Medulla oblongata (tissue), 1 donor: ENCODE measurements around the gene OR13J1.
"Not testable (repeated sequence)": the region's sequence is repeated elsewhere in the genome, so short reads cannot be mapped to it uniquely, and the experiment has no call there.

Experiments
- DNase-seq: peaks from one replicate; pipeline ENCODE4 v3.0.0-alpha.2; 2015; ENCODE audit errors: extremely low spot score

Gene OR13J1

DNA sequence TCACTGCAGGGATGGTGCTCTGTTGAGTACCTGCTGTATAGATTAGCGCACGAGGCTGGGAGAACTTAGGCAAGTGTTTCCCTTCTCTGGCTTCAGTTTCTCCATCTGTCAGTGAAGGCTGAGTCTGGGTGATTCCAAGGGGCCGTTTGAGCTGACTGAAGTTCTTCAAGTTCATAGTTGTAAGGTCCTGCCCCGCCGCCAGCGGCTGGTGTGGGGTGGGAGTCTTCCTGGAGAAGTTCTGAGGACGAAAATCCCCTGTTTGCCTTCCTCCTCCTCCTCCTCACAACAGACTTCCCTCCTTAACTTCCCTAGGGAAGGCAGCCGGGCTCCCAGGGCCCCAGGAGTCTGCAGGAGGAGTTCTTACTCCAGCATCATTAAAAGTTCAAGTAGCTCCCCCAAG, 34.1 kb upstream of the OR13J1 start:
- DNase-seq = no peak

- peak; percentile 71 for DNase-seq
Observed at GRCh38 chr9:35903049-35903448, 32.8 kb upstream of the OR13J1 start.

DNA sequence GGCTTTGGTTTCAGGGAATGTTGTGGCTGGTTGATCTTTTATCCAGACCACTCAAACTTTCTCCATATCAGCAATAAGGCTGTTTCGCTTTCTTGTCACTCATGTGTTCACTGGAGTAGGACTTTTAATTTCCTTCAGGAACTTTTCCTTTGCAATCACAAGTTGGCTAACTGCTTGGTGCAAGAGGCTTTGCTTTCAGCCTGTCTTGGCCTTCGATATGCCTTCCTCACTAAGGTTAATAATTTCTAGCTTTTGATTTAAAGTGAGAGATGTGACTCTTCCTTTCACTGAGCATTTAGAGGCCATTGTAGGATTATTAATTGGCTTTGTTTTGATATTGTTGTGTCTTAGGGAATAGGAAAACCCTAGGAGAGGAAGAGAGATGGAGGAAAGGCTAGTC, 28.8 kb upstream of the OR13J1 start:
- no peak for DNase-seq

DNA sequence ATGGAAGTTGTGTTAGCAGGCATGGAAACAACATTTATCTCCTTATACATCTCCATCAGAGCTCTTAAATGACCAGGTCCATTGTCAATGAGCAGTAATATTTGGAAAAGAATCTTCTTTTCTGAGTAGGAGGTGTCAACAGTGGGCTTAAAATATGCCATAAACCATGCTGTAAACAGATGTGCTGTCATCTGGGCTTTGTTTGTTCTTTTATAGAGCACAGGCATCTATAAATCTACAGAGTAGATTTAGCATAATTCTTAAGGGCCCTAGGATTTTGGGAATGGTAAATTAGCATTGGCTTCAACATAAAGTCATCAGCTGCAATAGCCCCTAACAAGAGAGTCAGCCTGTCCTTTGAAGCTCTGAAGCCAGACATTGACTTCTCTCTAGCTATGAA, 28.1 kb upstream of the OR13J1 start:
- DNase-seq = no peak

DNA sequence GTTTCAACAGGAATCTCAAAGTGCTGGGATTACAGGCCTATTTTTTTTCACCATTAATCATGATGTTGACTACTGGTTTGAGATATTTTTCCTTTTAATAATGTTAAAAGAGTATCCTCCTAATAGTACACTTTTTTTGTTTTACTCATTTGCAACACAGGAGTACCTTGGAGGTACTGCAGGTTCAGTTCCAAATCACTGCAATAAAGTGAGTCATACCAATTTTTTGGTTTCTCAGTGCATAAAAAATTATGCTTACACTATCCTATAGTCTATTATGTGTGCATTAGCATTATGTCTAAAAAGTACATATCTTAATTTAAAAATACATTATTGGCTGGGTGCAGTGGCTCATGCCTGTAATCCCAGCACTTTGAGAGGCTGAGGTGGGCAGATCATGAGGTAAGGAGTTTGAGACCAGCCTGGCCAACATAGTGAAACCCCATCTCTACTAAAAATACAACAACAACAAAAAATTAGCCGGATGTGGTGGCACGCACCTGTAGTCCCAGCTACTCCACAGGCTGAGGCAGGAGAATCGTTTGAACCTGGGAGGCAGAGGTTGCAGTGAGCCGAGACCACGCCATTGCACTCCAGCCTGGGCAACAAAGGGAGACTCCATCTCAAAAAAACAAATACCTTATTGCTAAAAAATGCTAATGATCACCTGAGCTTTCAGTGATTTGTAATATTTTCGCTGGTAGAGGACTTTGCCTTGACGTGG, 27.3 kb upstream of the OR13J1 start:
- not testable (repeated sequence) for DNase-seq

DNA sequence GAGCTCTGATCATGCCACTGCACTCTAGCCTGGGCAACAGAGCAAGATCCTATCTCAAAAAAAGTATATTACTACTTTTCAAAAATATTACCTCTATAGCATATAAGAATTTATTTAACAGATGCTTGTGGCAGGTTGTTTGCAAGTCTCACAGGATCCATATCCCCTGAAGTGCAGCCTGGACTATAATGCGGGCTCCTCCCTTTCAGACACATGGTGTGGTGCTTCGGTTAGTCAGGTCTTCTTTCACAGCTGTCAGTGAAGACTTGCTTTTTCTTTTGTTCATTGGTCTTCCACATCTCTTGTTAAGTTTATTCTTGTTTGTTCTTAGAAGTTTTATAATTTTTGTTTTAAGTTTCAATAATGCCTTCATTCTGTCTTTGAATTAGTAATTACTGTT, 26.4 kb upstream of the OR13J1 start:
- DNase-seq = no peak

DNA sequence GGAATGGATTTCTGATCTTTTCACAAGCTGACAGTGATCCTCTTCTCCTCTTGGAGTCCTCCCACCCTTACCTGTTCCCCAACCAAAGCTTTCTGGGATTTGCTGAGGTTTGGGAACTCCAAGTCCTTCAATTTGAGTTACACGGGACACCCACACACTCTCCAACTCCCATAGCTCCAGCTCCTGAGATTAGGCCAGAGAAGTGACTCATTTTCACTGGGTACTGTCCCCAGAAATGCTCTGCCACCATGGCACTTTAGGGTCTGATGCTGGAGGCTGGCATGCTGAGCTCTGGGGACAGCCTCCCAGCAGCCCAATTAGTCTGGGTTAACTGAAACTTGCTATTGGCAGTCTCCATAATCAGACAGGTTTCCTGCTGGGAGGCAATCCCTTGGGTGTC, 21.9 kb upstream of the OR13J1 start:
- DNase-seq = no peak

- DNase-seq = no peak
Observed at GRCh38 chr9:35891646-35892045, 21.4 kb upstream of the OR13J1 start.

- not testable (repeated sequence) for DNase-seq
Observed at GRCh38 chr9:35884908-35885307, 14.7 kb upstream of the OR13J1 start.

DNA sequence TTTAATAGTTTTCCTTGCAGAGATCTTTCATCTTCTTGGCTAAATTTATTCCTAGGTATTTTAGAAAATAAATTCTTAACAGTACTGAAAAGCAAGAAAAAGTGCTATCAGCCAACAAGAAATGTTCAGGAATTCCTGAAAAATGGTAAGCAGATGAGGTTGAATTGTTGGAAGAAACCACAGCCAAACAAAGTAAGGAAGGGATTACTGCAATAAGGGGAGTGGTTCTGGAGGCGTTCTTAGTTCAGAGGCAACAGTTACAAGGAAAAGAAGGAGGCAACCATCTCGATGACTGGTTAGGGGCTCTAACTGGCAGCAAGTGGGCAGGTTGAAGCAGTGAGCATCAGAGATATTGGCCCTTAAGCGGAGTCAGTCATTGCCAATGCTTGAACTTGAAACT, 12.8 kb upstream of the OR13J1 start:
- no peak for DNase-seq

DNA sequence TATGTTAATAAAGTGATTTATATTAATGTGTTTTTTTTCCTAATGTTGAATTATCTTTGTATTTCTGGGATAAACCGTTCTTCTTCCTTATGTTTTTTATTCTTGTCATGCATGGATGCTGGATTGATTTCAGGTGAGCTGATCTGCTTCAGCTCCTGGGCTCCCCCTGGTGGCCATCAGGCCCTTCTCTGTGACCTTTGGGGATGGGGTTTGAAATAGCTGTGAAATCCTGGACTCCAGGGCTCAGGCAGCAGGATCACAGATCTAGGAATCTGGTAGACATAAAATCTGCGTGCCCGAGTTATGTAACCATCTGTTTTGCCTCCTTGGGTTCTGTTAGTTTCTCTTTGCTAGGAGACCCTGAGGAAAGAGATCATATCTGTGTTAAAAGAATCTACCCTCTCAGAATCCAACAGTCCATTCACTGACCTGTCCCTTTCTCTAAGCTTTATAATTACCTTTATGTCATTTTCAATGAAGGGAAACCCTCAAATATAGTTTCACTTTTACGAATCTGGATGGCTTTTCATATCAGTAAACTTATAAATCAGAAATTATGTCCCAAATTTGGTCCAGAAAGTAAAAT, 12.2 kb upstream of the OR13J1 start:
- peak; percentile 91 for DNase-seq

GRCh38 chr9:35872505-35872904, 2.3 kb upstream of the OR13J1 start:
- no peak for DNase-seq

DNA sequence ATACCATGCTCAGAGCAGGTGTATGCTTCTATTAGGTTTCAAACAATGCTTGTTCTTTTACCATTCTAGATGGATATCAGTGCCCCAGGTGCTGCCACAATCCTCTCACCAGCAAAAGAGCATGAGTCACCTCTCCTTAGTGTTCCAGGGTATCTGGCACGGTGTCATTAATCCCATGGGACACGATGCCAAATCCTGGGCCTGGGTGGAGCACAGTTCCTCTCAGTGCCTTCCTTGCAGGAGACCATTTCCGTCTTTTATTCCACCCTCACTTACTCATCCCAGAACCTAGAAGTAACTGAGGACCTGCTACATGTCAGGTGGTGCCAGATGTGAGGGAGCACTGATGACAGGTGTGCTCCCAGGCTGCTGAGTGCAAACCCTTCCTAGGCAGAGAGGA, 1.3 kb upstream of the OR13J1 start:
- no peak for DNase-seq

- no peak for DNase-seq
Observed at GRCh38 chr9:35869621-35870216, 482 bp downstream of the OR13J1 start.

DNA sequence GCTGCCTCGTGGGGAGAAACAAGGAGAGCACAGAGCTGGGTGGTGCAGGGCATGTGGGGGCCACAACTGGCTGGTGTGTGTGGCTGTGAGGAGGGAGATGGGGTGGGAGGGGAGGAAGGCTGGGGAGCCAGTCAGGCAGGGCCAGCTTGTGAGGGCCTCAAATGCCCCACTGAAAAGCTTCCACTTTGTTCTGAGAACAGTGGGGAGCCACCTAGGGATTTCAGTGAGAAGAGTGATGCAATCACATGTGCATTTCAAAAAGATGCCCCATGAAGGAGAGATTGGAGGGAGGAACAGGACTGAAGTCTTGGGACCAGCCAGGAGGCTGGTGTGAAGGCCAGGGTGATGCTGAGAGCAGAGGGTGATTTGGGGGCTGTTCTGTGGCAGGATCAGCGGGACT, 1.3 kb downstream of the OR13J1 start:
- DNase-seq = no peak

DNA sequence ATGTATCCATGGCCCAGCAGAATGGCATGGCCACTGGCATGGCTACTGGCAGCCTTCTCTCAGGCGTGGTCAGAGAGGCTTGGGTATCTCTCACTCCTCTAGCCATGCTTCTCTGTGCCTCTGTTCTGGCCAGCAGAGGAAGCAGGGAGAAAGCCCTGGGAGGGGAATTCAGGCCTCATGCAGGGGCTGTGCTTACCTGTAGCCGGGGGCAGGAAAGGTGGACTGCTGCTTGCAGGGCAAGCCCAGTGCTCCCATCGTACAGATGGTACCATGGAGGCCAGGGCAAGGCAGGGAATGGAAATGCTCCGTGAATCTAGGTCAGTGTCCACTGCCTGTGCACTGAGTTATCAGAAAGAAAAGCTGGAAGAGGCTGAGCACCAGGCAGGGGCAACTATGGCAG, 2.7 kb downstream of the OR13J1 start:
- no peak for DNase-seq

DNA sequence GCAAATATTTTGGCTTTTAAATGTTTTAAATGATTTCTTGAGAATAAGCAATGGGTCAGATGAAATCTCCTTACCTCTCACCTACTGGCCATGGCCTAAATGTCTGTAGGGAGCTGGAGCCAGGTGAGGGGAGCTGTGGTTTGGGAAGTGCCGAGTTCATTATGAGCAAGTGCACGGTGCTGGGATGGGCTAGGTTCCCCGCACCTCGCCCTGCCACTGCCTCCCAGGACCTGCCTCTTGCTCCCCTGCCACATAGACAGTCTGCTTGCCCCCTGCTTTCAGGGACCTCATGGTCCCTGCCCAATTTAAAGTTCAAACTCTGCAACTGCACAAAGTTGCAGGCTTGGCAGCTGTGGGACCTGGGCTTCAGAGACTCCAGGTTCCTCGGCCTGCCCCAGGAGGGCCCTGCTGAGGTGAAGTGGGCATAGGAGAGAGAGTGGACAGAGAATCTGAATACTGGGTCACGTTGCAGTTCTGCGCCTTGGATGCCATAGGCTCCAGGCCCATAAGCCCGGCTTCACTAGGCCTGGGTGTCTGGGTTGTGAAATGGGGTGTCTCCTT, 5.4 kb downstream of the OR13J1 start:
- DNase-seq = no peak

- no peak for DNase-seq
Observed at GRCh38 chr9:35863583-35863982, 6.6 kb downstream of the OR13J1 start.

GRCh38 chr9:35862328-35862727, 7.9 kb downstream of the OR13J1 start:
- DNase-seq = no peak

DNA sequence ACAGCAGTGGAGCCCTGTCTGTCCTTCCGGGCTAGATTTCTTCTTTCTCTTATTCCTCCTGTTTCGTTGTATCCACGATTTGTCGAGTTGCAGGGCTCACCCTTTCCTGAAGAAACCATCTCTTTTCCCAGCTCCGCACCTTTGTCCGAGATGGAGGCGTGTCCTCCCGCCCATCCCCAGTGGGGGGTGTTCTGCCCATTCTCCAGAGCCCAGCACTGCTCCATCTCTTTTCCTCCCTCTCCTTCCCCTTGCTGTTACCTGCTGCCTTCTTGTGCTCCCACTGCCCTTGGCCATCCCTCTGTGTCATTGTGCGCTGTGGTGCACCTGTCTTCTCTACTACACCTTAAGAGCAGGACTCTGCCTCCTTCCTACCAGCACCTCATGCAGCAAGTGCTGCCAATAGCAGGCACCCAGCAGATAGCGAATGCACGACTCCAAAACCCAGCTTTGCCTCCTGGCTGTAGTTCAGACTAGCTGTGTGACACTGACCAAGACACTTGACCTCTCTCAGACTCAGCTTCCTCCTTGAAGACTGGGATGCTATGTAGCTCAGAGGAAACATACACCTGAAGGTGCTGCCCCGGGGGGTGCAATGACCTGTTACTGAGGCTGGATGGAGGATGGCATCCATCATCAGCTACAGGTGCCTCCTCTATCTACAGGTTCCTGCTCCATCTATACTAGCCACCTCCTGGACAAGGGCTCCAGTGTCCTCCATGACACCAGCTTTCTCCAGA, 8.9 kb downstream of the OR13J1 start:
- DNase-seq = no peak

- DNase-seq = no peak
Observed at GRCh38 chr9:35859990-35860339, 10.2 kb downstream of the OR13J1 start.

- DNase-seq = no peak
Observed at GRCh38 chr9:35859310-35859989, 10.8 kb downstream of the OR13J1 start.
